ENCODE results near the gene CDHR3. TPM values are rescaled to one million over a fixed set of nuclear protein-coding genes. Genes with fewer than 3 reads are reported as not detected.
A peak's percentile ranks its signal among the peaks of the same experiment; 100 is the strongest.

Gene CDHR3
- total RNA-seq, 1 donor from 2014 or later: 5.4 TPM

- Mint-ChIP-seq H3K9me3 (no peaks in the 10 kb centered on the region), H3K27me3 (ENCODE audit: low read depth) (no peaks in the 10 kb centered on the region), H3K4me3 (no peak overlapping the region), H3K36me3 (ENCODE audit: low read depth) (no peaks in the 10 kb centered on the region), H3K4me1 (peaks cover 10% of the 10 kb centered on the region), H3K27ac (ENCODE audit: unreplicated experiment) (peak overlapping the region; percentile 81)
- DNase-seq (ENCODE audit: low read depth, low spot score): no peak
- TF ChIP-seq CTCF (conservative IDR thresholded peaks at IDR 0.05): no peak
Observed at GRCh38 chr7:106021151-106022067, 58.3 kb downstream of the CDHR3 start.

GRCh38 chr7:106022193-106022821 lies 59.2 kb downstream of the CDHR3 start:
- Mint-ChIP-seq H3K4me1 (peaks cover 8% of the 10 kb centered on the region), H3K36me3 (ENCODE audit: low read depth) (no peaks in the 10 kb centered on the region), H3K27me3 (ENCODE audit: low read depth) (no peaks in the 10 kb centered on the region), H3K4me3 (no peak overlapping the region), H3K9me3 (no peaks in the 10 kb centered on the region), H3K27ac (ENCODE audit: unreplicated experiment) (no peak overlapping the region)
- TF ChIP-seq CTCF (conservative IDR thresholded peaks at IDR 0.05): no peak
- no peak for DNase-seq (ENCODE audit: low read depth, low spot score)

- TF ChIP-seq CTCF (conservative IDR thresholded peaks at IDR 0.05): no peak
Observed at GRCh38 chr7:106023369-106024322, 60.6 kb downstream of the CDHR3 start.

GRCh38 chr7:106026101-106026500 lies 63.0 kb downstream of the CDHR3 start:
- Mint-ChIP-seq H3K4me1 (peaks cover 13% of the 10 kb centered on the region), H3K4me3 (no peak overlapping the region), H3K9me3 (no peaks in the 10 kb centered on the region), H3K27ac (ENCODE audit: unreplicated experiment) (no peak overlapping the region), H3K36me3 (ENCODE audit: low read depth) (no peaks in the 10 kb centered on the region), H3K27me3 (ENCODE audit: low read depth) (no peaks in the 10 kb centered on the region)
- DNase-seq (ENCODE audit: low read depth, low spot score): no peak
- no peak for TF ChIP-seq CTCF (conservative IDR thresholded peaks at IDR 0.05)

More at GRCh38 chr7:106023369-106024322, 60.6 kb downstream of the CDHR3 start:
- no peak for DNase-seq (ENCODE audit: low read depth, low spot score)
- Mint-ChIP-seq H3K27me3 (ENCODE audit: low read depth) (no peaks in the 10 kb centered on the region), H3K4me3 (no peak overlapping the region), H3K9me3 (no peaks in the 10 kb centered on the region), H3K36me3 (ENCODE audit: low read depth) (no peaks in the 10 kb centered on the region), H3K4me1 (peaks cover 8% of the 10 kb centered on the region), H3K27ac (ENCODE audit: unreplicated experiment) (no peak overlapping the region)

- no peak for TF ChIP-seq CTCF (conservative IDR thresholded peaks at IDR 0.05)
Observed at GRCh38 chr7:106029451-106029850, 66.4 kb downstream of the CDHR3 start.

More at GRCh38 chr7:106029451-106029850, 66.4 kb downstream of the CDHR3 start:
- no peaks in the 10 kb centered on the region for H3K27me3 Mint-ChIP-seq (ENCODE audit: low read depth)
- peaks cover 19% of the 10 kb centered on the region for H3K4me1 Mint-ChIP-seq
- no peak overlapping the region for H3K27ac Mint-ChIP-seq (ENCODE audit: unreplicated experiment)
- no peaks in the 10 kb centered on the region for H3K36me3 Mint-ChIP-seq (ENCODE audit: low read depth)
- H3K9me3 Mint-ChIP-seq: no peaks in the 10 kb centered on the region
- no peak for DNase-seq (ENCODE audit: low read depth, low spot score)
- no peak overlapping the region for H3K4me3 Mint-ChIP-seq

Measured in neural crest cell (in vitro differentiated cells).